GM21528 (cell line): ENCODE results near the gene SLC17A9.
"Not testable (repeated sequence)": the region's sequence is repeated elsewhere in the genome, so short reads cannot be mapped to it uniquely, and the experiment has no call there.

Source experiments
- ATAC-seq: cut with Tn5 transposase; IDR thresholded peaks from one replicate; pipeline ENCODE4 v1.9.1; 2021; ENCODE audit warnings: mild to moderate bottlenecking, moderate library complexity; ENCODE audit not compliant: unreplicated experiment, low FRiP score

The SLC17A9 gene

DNA sequence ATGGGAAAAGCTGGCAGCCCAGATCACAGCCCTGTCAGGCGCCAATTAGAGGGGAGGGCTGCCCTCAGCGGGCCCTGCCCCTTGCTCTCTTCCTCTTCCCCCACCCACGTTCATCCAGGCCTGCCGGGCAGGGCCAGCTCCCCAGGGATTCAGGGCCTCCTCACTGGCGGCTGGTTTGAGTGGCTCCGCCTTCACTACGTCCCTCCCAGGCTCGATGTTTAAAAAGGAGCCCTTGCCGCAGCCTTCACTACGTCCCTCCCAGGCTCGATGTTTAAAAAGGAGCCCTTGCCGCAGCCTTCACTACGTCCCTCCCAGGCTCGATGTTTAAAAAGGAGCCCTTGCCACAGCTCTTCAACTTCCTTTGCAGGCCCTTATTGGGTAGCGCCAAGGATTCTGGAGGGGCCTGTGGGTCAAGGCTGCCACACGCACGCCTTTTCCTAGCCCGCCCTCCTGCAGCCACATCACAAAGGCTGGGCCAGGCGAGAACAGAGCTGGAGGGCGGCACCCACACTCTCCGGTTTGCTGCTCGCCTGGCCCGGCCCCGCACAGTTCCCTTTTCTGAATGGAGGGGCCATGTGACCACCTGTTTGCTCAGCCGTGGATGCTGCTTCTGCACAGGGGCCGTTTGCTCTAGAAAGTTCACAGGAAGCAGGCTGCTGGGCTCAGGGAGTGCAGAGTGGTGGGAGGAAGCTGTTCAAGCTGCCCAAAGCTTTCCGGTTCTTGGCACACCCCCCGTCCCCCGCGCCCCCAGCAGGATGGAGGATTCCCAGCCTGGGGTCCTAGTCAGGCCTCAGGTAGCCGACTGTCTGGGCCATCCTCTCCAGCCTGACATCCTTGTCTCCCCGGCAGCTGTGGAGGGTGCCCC, 1.6 kb downstream of the SLC17A9 start:
- ATAC-seq, result peak; percentile 67

DNA sequence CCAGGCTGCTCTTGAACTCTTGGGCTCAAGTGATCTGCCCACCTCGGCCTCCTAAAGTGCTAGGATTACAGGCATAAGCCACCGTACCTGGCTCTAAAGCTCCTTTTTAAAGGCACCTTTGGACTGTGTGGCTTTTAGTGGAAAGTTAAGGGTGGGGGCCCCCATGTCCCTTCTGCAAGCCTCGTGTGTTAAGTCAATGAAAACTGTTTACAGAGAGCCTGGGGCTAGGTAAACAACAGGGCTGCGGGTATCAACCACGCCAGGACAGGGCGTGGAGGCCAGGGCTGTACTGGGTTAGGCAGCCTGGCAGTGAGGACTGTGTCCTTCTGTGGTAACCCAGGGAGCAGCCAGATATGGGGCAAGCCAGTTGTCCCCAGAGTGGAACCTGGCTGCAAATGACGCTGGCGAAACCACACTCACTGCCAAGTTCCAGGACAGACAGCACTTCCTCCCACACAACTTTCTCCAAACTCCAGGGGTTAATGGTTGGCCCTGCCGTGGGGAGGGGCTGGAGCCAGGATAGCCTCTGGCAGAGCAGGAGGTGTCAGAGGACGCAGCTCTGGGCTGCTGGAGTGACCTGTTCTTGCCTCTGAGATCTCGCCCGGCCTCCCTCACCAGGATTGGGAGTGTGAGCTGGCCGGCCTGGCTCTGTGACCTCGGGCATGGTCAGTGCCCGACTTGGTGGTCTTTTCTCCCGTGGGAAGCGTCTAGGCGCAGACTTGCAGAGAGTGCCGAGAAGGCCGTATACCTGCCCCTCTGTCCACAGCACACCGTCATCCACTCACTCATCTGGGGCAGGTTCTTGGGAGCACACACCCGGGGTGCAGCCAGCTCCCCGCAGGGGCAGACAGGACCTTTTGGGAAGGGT, 3.2 kb downstream of the SLC17A9 start:
- no peak for ATAC-seq

DNA sequence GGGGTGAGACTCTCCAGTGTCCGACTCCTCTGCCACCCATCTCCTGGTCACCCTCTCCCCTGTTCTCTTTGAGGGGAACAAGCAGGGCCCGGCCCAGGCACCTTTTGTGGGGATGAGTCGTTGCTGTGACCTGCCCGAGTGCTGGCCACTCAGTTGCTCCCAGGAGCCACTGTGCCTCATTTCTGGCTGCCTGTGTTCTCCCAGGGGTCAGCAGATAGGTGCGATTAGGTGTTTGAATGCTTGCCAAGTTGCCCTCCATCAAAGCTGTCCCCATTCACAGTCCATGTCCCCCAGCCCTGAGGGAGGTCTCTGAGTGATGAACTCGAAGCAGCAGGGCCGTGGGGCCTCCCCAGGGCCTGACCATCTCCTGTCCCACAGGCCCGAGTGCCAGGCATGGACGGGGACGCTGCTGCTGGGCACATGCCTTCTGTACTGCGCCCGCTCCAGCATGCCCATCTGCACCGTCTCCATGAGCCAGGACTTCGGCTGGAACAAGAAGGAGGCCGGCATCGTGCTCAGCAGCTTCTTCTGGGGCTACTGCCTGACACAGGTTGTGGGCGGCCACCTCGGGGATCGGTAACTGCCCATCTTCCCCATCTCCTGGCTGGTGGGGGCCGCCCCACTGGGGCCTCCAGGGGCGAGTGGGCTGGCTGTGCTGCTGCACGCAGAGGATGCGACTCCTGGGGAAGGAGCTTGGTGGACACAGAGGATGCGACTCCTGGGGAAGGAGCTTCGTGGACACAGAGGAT, 4.1 kb downstream of the SLC17A9 start:
- ATAC-seq, result no peak

DNA sequence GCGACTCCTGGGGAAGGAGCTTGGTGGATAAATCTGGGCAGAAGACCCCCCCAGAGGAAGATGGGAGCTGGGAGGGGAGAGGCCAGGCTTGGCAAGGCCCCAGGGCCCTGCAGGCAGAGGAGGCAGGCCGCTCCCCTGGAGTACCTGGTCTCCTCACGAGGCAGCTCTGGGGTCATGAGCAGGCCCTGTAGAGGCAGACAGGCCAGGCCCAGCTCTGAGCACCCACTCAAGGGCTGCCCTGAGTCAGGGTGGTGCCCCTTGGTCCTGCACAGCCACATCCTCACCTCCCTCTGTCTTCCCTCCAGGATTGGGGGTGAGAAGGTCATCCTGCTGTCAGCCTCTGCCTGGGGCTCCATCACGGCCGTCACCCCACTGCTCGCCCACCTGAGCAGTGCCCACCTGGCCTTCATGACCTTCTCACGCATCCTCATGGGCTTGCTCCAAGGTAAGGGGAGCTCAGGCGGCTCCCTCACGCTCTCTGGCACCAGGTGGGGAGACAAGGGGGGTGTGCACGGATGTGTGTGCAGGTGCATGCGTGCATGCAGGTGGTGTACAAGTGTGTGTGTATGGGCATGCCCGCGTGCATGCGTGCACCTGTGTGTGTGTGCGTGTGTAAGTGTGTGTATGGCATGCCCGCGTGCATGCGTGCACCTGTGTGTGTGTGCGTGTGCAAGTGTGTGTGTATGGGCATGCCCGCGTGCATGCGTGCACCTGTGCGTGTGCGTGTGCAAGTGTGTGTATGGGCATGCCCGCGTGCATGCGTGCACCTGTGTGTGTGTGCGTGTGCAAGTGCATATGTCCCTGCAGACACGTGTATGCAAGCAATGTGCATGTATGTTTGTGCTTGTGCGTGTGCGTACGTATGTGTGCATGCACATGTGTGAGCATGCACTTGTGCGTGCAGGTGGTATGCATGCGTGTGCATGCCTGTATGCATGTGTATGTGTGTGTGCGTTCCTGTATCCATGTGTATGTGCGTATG, 4.9 kb downstream of the SLC17A9 start:
- no peak for ATAC-seq

DNA sequence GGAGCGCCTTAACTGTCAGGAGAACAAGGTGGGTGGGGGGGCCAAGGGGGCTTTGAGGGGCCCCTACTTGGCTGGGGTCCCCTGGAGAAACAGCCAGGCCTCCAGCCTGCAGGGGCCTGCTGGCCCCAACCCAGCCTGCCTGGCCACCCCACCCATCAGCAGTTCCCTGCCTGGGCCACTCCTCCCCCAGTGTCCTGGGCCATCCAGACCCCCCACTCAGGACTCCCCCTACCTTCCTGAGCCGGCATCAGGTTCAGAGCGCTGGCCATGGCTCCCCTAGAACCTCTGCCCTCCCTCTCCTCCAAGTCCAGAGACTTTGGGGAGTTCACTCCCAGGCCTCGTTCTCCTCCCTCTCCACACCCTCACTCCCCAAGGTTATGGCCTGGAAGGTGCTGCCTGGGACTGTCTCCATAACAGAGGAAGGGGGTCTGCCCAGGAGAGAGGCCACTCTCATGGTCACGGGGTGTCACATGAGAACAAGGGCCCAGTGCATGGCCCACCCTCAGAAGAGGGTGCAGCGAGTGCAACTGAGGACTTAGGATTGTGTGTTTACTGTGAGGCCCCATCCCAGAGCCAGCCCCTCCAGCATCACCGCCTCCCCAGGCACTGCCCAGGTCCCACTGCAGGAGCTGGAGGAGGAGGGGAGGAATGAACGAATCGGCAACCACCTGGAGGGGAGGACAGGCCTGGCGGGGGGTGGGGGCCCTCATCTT, 6.0 kb downstream of the SLC17A9 start:
- ATAC-seq, result no peak

- ATAC-seq, result no peak
Observed at GRCh38 chr20:62959101-62959971, 6.8 kb downstream of the SLC17A9 start.

DNA sequence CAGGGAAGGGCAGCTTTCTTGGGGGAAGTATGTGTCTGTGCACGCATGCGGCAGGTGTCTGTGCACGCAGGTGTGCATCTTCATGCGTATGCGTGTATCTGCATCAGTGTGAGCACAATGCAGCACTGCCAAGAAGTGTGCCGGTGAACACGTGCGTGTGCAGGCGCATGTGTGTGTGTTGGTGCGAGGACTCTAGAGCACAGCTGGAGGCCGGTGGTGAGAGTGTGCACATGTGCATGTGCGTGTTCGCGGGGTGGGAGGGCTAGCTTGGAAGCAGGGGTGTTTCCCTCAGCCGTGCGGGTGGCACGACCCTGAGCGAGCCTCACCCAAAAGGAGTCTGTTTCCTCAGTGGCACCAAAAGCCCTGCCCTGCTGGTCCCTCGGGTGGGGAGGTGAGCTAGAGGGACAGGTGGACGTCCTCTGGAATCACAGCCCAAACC, 7.5 kb downstream of the SLC17A9 start:
- ATAC-seq, result no peak

DNA sequence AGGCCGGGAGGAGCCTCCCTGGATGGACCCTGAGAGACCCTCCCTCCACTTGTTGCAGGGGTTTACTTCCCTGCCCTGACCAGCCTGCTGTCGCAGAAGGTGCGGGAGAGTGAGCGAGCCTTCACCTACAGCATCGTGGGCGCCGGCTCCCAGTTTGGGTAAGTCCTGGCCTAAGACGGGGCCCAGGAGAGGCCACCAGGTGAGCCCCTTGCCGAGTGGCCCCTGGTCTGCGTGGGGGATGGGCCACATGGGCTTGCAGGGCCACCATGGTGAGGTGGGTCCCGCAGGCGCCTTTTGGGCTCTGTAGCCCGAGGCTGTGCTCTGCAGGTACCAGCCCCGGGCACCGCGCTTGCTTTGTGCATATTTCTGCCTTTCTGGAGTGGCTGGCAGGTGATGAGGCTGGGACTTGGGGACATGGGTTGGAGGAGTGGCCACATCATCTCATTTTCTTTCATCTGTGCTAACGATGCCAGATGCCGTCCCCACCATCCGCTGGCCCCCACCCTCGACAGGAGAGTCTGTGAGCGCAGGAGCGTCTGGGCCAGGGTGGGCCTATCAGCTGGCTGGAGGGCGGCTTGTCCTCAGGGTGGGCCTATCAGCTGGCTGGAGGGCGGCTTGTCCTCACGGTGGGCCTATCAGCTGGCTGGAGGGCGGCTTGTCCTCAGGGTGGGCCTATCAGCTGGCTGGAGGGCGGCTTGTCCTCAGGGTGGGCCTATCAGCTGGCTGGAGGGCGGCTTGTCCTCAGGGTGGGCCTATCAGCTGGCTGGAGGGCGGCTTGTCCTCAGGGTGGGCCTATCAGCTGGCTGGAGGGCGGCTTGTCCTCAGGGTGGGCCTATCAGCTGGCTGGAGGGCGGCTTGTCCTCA, 8.2 kb downstream of the SLC17A9 start:
- ATAC-seq, result not testable (repeated sequence)

DNA sequence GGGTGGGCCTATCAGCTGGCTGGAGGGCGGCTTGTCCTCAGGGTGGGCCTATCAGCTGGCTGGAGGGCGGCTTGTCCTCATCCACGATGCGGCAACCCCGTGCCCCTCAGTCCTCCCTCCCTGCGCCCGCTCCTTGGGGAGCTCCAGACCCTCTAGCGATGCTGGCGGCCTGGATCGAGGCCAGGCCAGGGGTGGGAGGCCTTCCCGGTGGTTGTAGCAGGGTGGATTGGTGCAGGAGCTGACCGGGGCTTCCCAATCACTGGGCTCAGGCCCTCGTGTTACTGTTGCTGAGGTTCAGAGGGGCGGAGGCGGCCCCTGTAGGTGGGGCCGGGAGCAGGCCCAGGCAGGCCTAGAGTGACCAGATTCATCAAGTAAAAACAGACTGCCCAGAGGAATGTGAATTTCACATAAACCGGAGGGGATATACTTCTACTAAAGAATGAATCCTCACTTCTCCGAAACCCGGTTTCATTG, 8.8 kb downstream of the SLC17A9 start:
- no peak for ATAC-seq

- ATAC-seq, result no peak
Observed at GRCh38 chr20:62961799-62962198, 9.3 kb downstream of the SLC17A9 start.

DNA sequence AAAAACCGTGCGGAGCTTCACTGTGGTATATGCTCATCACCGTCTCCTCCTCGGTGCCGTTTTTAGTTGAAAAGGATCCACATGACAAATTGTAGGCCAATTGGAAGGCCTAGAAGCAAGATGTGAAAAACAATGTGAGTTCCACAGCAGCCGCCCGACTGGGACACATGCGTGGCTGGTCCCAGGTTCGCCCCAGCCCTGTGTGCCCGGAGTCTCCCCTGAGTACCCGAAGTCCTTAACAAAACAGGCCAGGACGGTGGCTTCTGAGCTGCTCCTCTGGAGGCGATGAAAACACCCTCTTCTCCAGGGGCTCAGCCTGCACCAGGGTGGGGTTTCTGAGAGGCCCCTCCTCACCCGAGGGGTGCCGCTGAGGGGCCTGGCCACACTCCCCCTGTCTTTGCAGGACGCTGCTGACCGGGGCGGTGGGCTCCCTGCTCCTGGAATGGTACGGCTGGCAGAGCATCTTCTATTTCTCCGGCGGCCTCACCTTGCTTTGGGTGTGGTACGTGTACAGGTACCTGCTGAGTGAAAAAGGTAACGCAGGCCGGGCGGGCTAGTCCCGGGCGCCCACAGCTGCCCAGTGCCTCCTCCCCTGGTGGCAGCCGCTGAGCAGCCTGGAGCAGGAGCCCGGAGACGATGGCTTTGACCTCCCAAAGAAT, 9.8 kb downstream of the SLC17A9 start:
- ATAC-seq, result no peak

GRCh38 chr20:62962891-62963613, 10.5 kb downstream of the SLC17A9 start:
- no peak for ATAC-seq

DNA sequence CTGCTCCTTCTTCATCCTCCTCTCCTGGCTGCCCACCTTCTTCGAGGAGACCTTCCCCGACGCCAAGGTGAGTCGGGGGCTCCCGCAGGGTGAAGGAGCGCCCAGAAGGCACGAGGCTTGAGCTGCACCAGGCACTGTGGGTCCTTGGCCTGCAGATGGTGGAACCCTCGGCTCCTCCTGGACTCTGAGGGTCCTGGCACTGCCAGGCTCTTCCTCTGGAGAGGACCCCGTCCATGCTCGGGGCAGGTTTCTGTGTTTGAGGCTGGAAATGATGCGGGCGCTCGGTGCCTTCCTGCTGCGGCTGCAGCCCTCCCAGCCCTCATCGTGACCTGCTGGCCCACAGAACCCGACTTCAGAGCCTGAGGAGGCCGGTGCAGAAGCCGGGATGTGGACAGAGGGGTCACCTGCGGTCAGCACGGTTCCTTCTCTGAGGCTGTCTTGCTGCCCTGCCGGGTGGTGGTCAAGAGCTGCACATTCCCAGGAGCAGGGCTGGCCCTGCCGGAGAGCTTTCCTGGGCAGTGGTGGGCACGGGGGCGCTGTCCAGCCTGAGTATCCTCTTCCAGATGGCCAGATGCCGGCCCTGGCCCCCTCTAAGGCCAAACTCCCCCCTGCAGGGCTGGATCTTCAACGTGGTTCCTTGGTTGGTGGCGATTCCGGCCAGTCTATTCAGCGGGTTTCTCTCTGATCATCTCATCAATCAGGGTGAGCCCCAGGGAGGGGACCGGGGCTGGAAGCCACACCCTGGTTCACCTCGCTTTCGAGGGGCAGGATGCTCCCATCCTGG, 11.3 kb downstream of the SLC17A9 start:
- ATAC-seq, result no peak

DNA sequence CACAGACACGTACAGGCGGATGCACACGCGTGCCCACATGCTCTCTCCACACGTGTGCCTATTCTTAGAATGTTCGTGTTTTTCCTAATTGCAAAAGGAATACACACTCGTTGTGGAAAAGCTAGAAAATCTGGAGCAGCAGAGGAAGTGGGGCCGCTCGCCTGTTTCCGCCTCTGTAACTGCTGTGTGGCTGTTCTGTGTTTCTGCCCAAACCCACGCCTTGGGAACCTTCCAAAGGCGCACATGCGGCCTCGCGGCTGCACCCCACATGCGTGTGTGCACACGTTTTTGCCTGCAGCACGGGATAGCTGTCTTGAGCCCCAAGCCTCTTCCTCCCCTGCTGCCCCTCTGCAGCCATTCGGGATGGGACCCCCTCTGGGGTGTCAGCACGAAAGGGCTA, 12.2 kb downstream of the SLC17A9 start:
- no peak for ATAC-seq

DNA sequence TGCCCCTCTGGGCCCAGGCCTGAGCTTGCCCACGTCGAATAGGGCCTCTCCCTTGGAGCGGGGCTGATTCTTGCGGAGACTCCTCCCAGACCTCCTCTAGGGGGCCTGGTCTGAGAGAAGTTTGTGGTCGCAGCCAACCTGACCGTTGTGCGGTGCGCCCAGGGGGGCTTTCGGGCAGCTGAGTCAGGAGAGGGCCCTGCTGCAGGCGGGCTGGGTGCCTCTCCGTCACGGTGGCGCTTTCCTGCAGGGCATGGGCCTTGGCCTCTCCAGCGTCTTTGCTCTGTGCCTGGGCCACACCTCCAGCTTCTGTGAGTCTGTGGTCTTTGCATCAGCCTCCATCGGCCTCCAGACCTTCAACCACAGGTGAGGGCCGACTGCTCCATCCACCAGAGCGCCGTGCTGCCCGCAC, 12.9 kb downstream of the SLC17A9 start:
- ATAC-seq, result no peak
